Measurements from ENCODE around the gene IFT172. TPM values are rescaled to one million over a fixed set of nuclear protein-coding genes. Genes with fewer than 3 reads are reported as not detected.
A peak's percentile ranks its signal among the peaks of the same experiment; 100 is the strongest.

Gene IFT172
- total RNA-seq, 1 experiment from 2014 or later: 25.3 TPM

GRCh38 chr2:27489498-27490397 is at the start of gene IFT172 (continued):
- TF ChIP-seq ZSCAN18 (CRISPR knock-in tag; IDR thresholded peaks at IDR 0.05) (no peak), PREB (CRISPR knock-in tag; IDR thresholded peaks at IDR 0.05; ENCODE audit: borderline replicate concordance) (no peak), ZNF263 (CRISPR knock-in tag; IDR thresholded peaks at IDR 0.05; ENCODE audit: low read depth) (no peak), JUN (CRISPR knock-in tag; IDR thresholded peaks at IDR 0.05) (no peak), ATF6 (CRISPR knock-in tag; IDR thresholded peaks at IDR 0.05) (no peak), NFE2L1 (CRISPR knock-in tag; IDR thresholded peaks at IDR 0.05) (no peak), ZNF532 (CRISPR knock-in tag; IDR thresholded peaks at IDR 0.05; ENCODE audit: borderline replicate concordance) (no peak), GTF2I (CRISPR knock-in tag; conservative IDR thresholded peaks at IDR 0.05) (no peak), USF1 (CRISPR knock-in tag; IDR thresholded peaks at IDR 0.05) (no peak), NR2C2 (CRISPR knock-in tag; IDR thresholded peaks at IDR 0.05) (no peak), FOXK1 (CRISPR knock-in tag; IDR thresholded peaks at IDR 0.05) (peak; percentile 99), MXD4 (CRISPR knock-in tag; IDR thresholded peaks at IDR 0.05; ENCODE audit: borderline replicate concordance) (no peak), MAX (CRISPR knock-in tag; IDR thresholded peaks at IDR 0.05) (peak; percentile 86), RELA (CRISPR knock-in tag; IDR thresholded peaks at IDR 0.05; ENCODE audit: borderline replicate concordance) (no peak), NFATC4 (CRISPR knock-in tag; IDR thresholded peaks at IDR 0.05) (no peak), ATF2 (CRISPR knock-in tag; IDR thresholded peaks at IDR 0.05; ENCODE audit: borderline replicate concordance, low read depth) (no peak), ZNF671 (CRISPR knock-in tag; IDR thresholded peaks at IDR 0.05) (no peak), E2F1 (CRISPR knock-in tag; IDR thresholded peaks at IDR 0.05) (no peak), ZNF416 (CRISPR knock-in tag; IDR thresholded peaks at IDR 0.05) (no peak), FOXP4 (CRISPR knock-in tag; IDR thresholded peaks at IDR 0.05) (peak; percentile 87), CBFB (CRISPR knock-in tag; IDR thresholded peaks at IDR 0.05; ENCODE audit: low read depth) (no peak), GABPB1 (CRISPR knock-in tag; IDR thresholded peaks at IDR 0.05) (peak; percentile 71; the same call in 1 of the 2 replicates), FOXP1 (CRISPR knock-in tag; IDR thresholded peaks at IDR 0.05; ENCODE audit: borderline replicate concordance) (no peak), ZNF219 (CRISPR knock-in tag; IDR thresholded peaks at IDR 0.05; ENCODE audit: borderline replicate concordance) (no peak)

All from WTC11 (cell line).